HEK293T (cell line): ENCODE data around the gene CMC1.

Experiments
- ARNT ChIP-seq: fragments of 450-650 bp; IDR thresholded peaks from 2 replicates; pipeline ENCODE4 v1.6.1; 2017; ENCODE audit warnings: mild to moderate bottlenecking
- BHLHE40 ChIP-seq: fragments of 450-650 bp; IDR thresholded peaks from 2 replicates; pipeline ENCODE4 v1.6.1; 2016; ENCODE audit warnings: mild to moderate bottlenecking, moderate library complexity, borderline replicate concordance
- ELF4 ChIP-seq: fragments of 450-650 bp; IDR thresholded peaks from 2 replicates; pipeline ENCODE4 v1.6.1; 2017; ENCODE audit warnings: antibody characterized with exemption
- FOXA1 ChIP-seq: fragments of 450-650 bp; IDR thresholded peaks from 2 replicates; pipeline ENCODE4 v1.6.1; 2016; ENCODE audit warnings: mild to moderate bottlenecking
- FOXK2 ChIP-seq: fragments of 450-650 bp; IDR thresholded peaks from 2 replicates; pipeline ENCODE4 v1.6.1; 2016; ENCODE audit warnings: mild to moderate bottlenecking
- HDGF ChIP-seq: fragments of 450-650 bp; IDR thresholded peaks from 2 replicates; pipeline ENCODE4 v1.6.1; 2017; ENCODE audit warnings: antibody characterized with exemption, borderline replicate concordance
- LEF1 ChIP-seq: fragments of 450-650 bp; IDR thresholded peaks from 2 replicates; pipeline ENCODE4 v1.6.1; 2017; ENCODE audit warnings: mild to moderate bottlenecking, borderline replicate concordance
- PKNOX1 ChIP-seq: fragments of 450-650 bp; IDR thresholded peaks from 2 replicates; pipeline ENCODE4 v1.6.1; 2016
- SP1 ChIP-seq: fragments of 450-650 bp; IDR thresholded peaks from 2 replicates; pipeline ENCODE4 v1.6.1; 2017
- SUZ12 ChIP-seq: fragments of 450-650 bp; IDR thresholded peaks from 2 replicates; pipeline ENCODE4 v1.6.1; 2016; ENCODE audit warnings: mild to moderate bottlenecking
- TARDBP ChIP-seq: fragments of 450-650 bp; IDR thresholded peaks from 2 replicates; pipeline ENCODE4 v1.6.1; 2016

DNA sequence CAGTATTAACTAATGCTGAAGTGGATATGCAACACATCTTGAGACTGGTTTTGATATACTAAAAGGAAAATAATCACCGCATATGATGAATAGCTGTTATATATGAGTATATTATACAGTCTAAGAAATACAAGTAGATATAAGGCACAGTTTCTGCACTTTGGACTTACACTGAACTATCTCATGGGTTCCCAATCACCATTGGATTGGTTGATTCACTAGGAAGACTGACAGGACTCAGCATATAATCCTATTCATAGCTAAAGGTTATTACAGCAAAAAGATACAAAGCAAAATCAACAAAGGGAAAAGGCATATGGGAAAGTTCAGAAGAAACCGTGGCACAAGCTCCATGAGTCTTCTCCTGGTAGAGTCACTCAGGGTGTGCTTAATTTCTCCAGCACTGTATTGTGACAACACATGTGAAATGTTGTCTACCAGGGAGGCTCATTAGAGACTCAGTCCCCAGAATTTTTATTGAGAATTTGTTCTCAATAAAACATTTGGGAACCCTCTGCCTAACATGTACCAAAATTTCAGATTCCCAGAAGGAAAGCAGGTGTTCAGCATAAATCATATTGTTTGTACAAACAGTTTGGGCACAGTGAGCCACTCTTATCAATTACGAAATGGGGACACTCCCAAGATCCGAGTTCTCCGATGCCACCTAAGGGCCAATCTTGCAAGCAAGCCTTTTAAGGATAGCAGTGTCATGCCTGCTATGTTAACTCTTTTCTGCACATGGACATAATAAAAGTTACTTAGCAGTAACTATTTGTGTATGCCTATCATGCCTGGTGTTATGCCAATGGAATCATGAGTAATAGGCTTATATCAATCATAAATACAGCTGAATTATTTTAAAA is 26.8 kb downstream of the CMC1 start:
- TF ChIP-seq SUZ12 (no peak), SP1 (no peak), ARNT (no peak), HDGF (no peak), BHLHE40 (no peak), ELF4 (no peak), PKNOX1 (no peak), TARDBP (no peak), FOXK2 (no peak), FOXA1 (no peak), LEF1 (no peak)
